Ovary (tissue), 3 donors: ENCODE measurements around the gene MRPL21.

ENCODE experiments used
- EP300 ChIP-seq: sonication (generic); formaldehyde crosslinking; IDR thresholded peaks from one replicate; pipeline ENCODE4 v1.6.1; 2017; ENCODE audit warnings: antibody characterized with exemption
- TF ChIP-seq, protein P1 (sequence below), 3 donors: fragments of 450-650 bp in 2 of 3; fragments of 200-600 bp in 1 of 3; IDR thresholded peaks; one replicate each; pipeline versions ENCODE4 v1.5.1 to v1.8.0; 2016 to 2022; ENCODE audit warnings: antibody characterized with exemption in 3 of 3, mild to moderate bottlenecking in 1 of 3
- donor health status: DM: no; HTN: no; CAD: no.

DNA sequence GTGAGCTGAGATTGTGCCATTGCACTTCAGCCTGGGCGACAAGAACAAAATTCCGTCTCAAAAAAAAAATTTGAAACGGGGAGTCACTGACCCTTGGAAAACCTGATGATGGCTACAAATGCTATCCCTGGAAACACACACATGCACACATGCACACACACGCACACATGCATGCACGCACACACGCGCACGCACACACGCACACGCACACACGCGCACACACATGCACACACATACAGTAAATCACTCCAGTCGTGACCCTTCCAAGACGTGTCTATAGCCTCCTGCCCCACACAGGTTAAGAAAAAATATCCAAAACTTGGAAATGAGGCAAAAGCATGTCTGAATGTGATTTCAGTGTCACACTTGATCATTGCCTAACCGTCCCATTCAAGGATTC, 55.2 kb downstream of the MRPL21 start:
- TF ChIP-seq EP300, result no peak
- TF ChIP-seq, protein P1, sequence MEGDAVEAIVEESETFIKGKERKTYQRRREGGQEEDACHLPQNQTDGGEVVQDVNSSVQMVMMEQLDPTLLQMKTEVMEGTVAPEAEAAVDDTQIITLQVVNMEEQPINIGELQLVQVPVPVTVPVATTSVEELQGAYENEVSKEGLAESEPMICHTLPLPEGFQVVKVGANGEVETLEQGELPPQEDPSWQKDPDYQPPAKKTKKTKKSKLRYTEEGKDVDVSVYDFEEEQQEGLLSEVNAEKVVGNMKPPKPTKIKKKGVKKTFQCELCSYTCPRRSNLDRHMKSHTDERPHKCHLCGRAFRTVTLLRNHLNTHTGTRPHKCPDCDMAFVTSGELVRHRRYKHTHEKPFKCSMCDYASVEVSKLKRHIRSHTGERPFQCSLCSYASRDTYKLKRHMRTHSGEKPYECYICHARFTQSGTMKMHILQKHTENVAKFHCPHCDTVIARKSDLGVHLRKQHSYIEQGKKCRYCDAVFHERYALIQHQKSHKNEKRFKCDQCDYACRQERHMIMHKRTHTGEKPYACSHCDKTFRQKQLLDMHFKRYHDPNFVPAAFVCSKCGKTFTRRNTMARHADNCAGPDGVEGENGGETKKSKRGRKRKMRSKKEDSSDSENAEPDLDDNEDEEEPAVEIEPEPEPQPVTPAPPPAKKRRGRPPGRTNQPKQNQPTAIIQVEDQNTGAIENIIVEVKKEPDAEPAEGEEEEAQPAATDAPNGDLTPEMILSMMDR (IDR thresholded peaks at IDR 0.05), result no peak
